ENCODE data around the gene LYSMD3.

LYSMD3 gene

DNA sequence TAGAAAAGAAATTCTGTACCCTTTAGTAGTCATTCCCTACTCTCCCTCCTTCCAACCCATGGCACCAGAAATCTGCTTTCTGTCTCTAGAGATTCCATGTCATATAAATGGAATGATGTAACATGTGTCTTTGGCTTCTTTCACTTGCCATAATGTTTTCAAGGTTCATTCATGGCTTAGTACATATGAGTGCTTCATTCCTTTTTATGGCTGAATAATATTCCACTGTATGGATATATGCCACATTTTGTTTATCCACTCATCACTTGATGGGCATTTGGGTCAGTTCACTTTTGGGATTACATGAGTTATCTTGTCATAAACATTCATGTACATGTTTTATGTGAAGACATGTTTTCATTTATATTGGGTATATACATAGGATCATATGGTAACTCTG is 35.3 kb downstream of the LYSMD3 start:
- no peak overlapping the region for H3K9ac ChIP-seq (ENCODE audit: low read depth in 1 of 2, low read length in 2 of 2)
- no peak overlapping the region for H3K27ac ChIP-seq (ENCODE audit: low read depth, low read length)
- H3K36me3 ChIP-seq (ENCODE audit: control insufficient read depth in 1 of 2, insufficient read depth in 2 of 2, low read length in 2 of 2) = no peaks in the 10 kb centered on the region
- no peaks in the 10 kb centered on the region for H3K4me1 ChIP-seq (ENCODE audit: control insufficient read depth in 1 of 2, insufficient read depth in 2 of 2, low read length in 2 of 2)
- H3K4me3 ChIP-seq (ENCODE audit: low read depth in 1 of 2, low read length in 2 of 2) = no peak overlapping the region
- no peaks in the 10 kb centered on the region for H3K27me3 ChIP-seq (ENCODE audit: control insufficient read depth in 1 of 2, insufficient read depth in 2 of 2, low read length in 2 of 2)
- H3K9me3 ChIP-seq (ENCODE audit: control insufficient read depth in 1 of 2, low read length in 2 of 2) = peaks cover 0 to 5% of the 10 kb centered on the region in 2 donors

DNA sequence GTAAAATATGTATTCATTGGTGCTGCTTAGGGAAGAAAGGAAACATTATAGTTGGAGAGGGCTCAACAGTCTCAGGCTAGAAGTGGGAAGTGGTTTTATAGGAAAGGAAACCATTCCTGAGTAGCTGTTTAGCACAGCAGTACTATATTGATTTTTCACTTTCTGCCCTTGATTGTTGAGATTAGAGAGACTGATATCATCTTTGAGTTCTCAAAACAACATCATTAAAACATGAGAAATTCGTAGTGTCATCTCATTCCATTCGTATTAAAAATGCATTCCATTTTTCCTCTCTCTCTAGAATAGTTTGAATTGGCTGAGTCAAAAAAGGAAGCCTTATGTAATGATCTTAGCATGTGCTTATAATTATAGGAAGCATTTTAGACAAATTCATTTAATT is 40.6 kb downstream of the LYSMD3 start:
- Histone ChIP-seq H3K4me1 (ENCODE audit: control insufficient read depth in 1 of 2, insufficient read depth in 2 of 2, low read length in 2 of 2) (no peaks in the 10 kb centered on the region), H3K9ac (ENCODE audit: low read depth in 1 of 2, low read length in 2 of 2) (no peak overlapping the region), H3K4me3 (ENCODE audit: low read depth in 1 of 2, low read length in 2 of 2) (no peak overlapping the region), H3K27me3 (ENCODE audit: control insufficient read depth in 1 of 2, insufficient read depth in 2 of 2, low read length in 2 of 2) (no peaks in the 10 kb centered on the region), H3K36me3 (ENCODE audit: control insufficient read depth in 1 of 2, insufficient read depth in 2 of 2, low read length in 2 of 2) (no peaks in the 10 kb centered on the region), H3K27ac (ENCODE audit: low read depth, low read length) (no peak overlapping the region), H3K9me3 (ENCODE audit: control insufficient read depth in 1 of 2, low read length in 2 of 2) (no peaks in the 10 kb centered on the region)

DNA sequence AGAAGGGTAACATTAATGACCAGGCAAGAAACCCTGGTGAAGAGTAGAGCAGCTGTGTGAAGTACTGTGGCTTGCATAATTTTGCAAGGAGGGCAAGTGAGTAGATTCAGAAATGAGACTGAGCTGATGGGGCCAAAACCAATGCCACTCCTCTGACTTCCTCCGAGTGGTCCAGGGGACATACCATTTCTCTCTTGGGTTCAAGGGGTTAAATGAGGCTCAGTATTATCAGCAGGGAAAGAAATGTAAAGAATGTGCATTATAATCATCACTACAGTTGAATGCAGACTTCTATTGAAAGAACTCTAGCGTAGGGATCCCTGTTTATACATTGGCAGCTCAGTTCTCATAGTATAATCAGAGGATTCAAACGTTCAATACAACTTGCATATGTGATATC is 44.8 kb downstream of the LYSMD3 start:
- no peaks in the 10 kb centered on the region for H3K27me3 ChIP-seq (ENCODE audit: control insufficient read depth in 1 of 2, insufficient read depth in 2 of 2, low read length in 2 of 2)

DNA sequence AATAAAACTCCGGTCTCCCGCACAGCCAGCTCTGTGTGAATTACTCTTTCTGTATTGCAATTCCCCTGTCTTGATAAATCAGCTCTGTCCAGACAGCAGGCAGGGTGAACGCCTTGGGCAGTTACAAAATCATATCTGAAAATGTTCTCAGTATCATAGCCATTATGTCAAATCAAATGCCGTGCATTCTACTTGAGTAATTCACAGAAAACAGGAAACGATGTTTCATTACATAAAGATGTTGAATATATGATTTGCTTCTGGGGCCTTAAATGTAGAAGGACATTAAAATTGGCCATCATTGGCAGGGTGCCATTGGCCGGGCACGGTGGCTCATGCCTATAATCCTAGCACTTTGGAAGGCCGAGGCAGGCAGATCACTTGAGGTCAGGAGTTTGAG is 46.2 kb downstream of the LYSMD3 start:
- H3K36me3 ChIP-seq (ENCODE audit: control insufficient read depth in 1 of 2, insufficient read depth in 2 of 2, low read length in 2 of 2) = no peaks in the 10 kb centered on the region
- H3K27ac ChIP-seq (ENCODE audit: low read depth, low read length) = no peak overlapping the region
- H3K4me3 ChIP-seq (ENCODE audit: low read depth in 1 of 2, low read length in 2 of 2) = no peak overlapping the region
- H3K27me3 ChIP-seq (ENCODE audit: control insufficient read depth in 1 of 2, insufficient read depth in 2 of 2, low read length in 2 of 2) = no peaks in the 10 kb centered on the region
- H3K9me3 ChIP-seq (ENCODE audit: control insufficient read depth in 1 of 2, low read length in 2 of 2) = no peaks in the 10 kb centered on the region
- H3K9ac ChIP-seq (ENCODE audit: low read depth in 1 of 2, low read length in 2 of 2) = no peak overlapping the region
- no peaks in the 10 kb centered on the region for H3K4me1 ChIP-seq (ENCODE audit: control insufficient read depth in 1 of 2, insufficient read depth in 2 of 2, low read length in 2 of 2)

More for the DNA sequence above, 44.8 kb downstream of the LYSMD3 start:
- Histone ChIP-seq H3K36me3 (ENCODE audit: control insufficient read depth in 1 of 2, insufficient read depth in 2 of 2, low read length in 2 of 2) (no peaks in the 10 kb centered on the region), H3K27ac (ENCODE audit: low read depth, low read length) (no peak overlapping the region), H3K4me1 (ENCODE audit: control insufficient read depth in 1 of 2, insufficient read depth in 2 of 2, low read length in 2 of 2) (no peaks in the 10 kb centered on the region), H3K4me3 (ENCODE audit: low read depth in 1 of 2, low read length in 2 of 2) (no peak overlapping the region), H3K9ac (ENCODE audit: low read depth in 1 of 2, low read length in 2 of 2) (no peak overlapping the region), H3K9me3 (ENCODE audit: control insufficient read depth in 1 of 2, low read length in 2 of 2) (no peaks in the 10 kb centered on the region)

DNA sequence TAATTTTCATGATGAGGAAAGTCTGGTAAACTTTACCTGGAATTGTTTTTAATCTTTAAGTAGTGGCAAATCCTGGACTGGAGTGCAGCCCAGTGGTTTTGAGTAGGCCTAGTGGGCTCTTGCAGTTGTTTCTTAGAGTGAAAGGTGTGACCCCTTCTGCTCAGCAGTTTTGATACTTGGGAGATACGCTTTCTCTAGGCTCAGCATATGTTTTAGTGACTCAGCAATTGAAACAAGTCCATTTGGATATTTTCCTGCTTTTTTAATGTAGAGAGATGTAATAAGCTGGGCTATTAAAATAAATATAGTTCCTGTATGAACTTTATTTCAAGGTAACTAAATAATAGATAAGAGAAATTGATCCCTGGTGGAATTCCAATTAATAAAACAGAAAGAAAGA is 48.7 kb downstream of the LYSMD3 start:
- no peaks in the 10 kb centered on the region for H3K27me3 ChIP-seq (ENCODE audit: control insufficient read depth in 1 of 2, insufficient read depth in 2 of 2, low read length in 2 of 2)
- no peaks in the 10 kb centered on the region for H3K36me3 ChIP-seq (ENCODE audit: control insufficient read depth in 1 of 2, insufficient read depth in 2 of 2, low read length in 2 of 2)
- no peak overlapping the region for H3K9ac ChIP-seq (ENCODE audit: low read depth in 1 of 2, low read length in 2 of 2)
- H3K27ac ChIP-seq (ENCODE audit: low read depth, low read length) = no peak overlapping the region
- H3K9me3 ChIP-seq (ENCODE audit: control insufficient read depth in 1 of 2, low read length in 2 of 2) = no peaks in the 10 kb centered on the region
- H3K4me3 ChIP-seq (ENCODE audit: low read depth in 1 of 2, low read length in 2 of 2) = no peak overlapping the region
- no peaks in the 10 kb centered on the region for H3K4me1 ChIP-seq (ENCODE audit: control insufficient read depth in 1 of 2, insufficient read depth in 2 of 2, low read length in 2 of 2)

DNA sequence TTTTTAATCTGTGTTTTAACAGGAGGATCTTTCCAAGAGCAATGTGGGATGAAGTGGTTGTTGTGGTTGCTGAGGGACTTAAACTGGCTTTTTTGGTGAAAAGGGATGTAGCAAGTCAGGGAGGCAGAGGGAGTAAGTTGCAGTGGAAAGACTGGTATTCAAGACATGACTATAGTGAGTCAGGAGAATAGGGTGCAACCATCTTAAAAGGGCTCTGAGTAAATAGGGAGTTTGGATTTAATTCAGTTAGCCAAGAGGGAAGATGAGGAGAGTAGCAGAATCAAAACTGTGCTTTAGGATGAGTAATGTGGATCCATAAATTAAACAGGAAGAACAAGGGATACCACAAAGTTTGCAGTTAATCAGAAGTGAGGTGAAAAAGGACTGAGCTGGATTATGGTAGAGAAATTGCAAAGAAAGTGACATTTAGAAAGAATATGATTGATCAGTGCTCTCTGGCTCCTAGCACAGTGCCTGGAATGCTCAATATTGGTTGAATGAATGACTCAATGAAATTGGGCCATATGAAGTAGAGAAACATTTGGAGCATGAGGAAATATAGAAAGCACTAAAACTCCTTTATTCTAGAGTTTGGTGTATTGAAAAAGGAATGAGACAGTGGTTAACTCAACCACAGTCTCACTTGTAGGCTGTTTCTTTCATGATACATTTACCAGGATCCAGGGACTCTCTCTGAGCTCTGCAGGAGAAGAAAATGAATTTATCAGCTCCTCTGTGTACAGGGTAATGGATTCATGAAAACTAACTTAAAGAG is 49.6 kb downstream of the LYSMD3 start:
- no peaks in the 10 kb centered on the region for H3K9me3 ChIP-seq (ENCODE audit: control insufficient read depth in 1 of 2, low read length in 2 of 2)

DNA sequence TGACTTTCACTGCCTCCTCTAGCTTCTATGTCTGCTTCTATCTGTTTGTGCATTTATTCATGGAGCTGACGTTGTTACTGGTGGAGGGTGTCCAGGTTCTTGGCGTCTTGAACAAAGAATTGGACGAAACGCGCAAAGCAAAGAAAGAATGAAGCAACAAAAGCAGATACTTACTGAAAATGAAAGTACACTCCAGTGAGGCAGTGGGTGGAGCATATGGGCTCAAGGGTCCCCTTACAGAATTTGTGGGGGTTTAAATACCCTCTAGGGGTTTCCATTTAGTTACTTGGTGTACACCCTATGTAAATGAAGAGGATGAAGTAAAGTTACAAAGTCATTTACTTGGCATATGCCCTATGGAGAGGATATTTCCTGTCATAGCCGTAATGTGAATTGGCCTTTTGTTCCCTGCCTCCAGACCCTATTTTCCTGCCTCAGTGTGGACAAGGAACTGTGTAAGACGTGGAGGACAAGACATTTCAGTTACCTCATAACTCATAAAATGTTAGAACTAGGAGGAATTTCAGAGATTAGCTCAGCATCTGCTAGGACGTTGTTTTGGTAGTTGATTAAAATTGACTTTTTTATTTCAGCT is 51.7 kb downstream of the LYSMD3 start:
- H3K9ac ChIP-seq (ENCODE audit: low read depth in 1 of 2, low read length in 2 of 2) = no peak overlapping the region
- H3K4me3 ChIP-seq (ENCODE audit: low read depth in 1 of 2, low read length in 2 of 2) = no peak overlapping the region

More for the DNA sequence above, 49.6 kb downstream of the LYSMD3 start:
- no peaks in the 10 kb centered on the region for H3K27me3 ChIP-seq (ENCODE audit: control insufficient read depth in 1 of 2, insufficient read depth in 2 of 2, low read length in 2 of 2)
- H3K36me3 ChIP-seq (ENCODE audit: control insufficient read depth in 1 of 2, insufficient read depth in 2 of 2, low read length in 2 of 2) = no peaks in the 10 kb centered on the region
- H3K9ac ChIP-seq (ENCODE audit: low read depth in 1 of 2, low read length in 2 of 2) = no peak overlapping the region
- no peak overlapping the region for H3K27ac ChIP-seq (ENCODE audit: low read depth, low read length)
- H3K4me1 ChIP-seq (ENCODE audit: control insufficient read depth in 1 of 2, insufficient read depth in 2 of 2, low read length in 2 of 2) = peaks cover 0 to 4% of the 10 kb centered on the region in 2 donors
- no peak overlapping the region for H3K4me3 ChIP-seq (ENCODE audit: low read depth in 1 of 2, low read length in 2 of 2)

DNA sequence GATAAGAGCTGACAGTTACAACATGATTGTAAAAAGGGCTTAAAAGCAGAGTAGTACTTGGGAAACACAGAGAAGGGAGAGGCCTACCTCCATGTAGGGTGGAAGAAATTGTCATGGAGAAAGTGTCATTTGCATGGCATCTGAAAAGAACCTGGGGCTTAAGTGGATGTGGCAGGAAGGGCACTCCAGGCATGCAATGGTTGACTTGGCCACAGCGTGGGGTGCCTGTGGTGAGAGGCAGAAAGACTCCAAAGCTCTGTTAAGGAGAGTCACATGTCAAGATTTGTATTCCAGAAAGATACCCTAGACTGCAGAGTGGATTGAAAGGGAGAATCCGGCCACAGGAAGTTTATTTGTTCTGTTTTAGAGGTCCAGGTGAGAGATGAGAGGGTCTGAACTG is 52.3 kb downstream of the LYSMD3 start:
- peaks cover 0 to 18% of the 10 kb centered on the region in 2 donors for H3K4me1 ChIP-seq (ENCODE audit: control insufficient read depth in 1 of 2, insufficient read depth in 2 of 2, low read length in 2 of 2)
- no peak overlapping the region for H3K27ac ChIP-seq (ENCODE audit: low read depth, low read length)
- H3K9ac ChIP-seq (ENCODE audit: low read depth in 1 of 2, low read length in 2 of 2) = no peak overlapping the region
- no peaks in the 10 kb centered on the region for H3K36me3 ChIP-seq (ENCODE audit: control insufficient read depth in 1 of 2, insufficient read depth in 2 of 2, low read length in 2 of 2)
- no peaks in the 10 kb centered on the region for H3K9me3 ChIP-seq (ENCODE audit: control insufficient read depth in 1 of 2, low read length in 2 of 2)
- H3K4me3 ChIP-seq (ENCODE audit: low read depth in 1 of 2, low read length in 2 of 2) = no peak overlapping the region
- H3K27me3 ChIP-seq (ENCODE audit: control insufficient read depth in 1 of 2, insufficient read depth in 2 of 2, low read length in 2 of 2) = no peaks in the 10 kb centered on the region

More for the DNA sequence above, 51.7 kb downstream of the LYSMD3 start:
- Histone ChIP-seq H3K9me3 (ENCODE audit: control insufficient read depth in 1 of 2, low read length in 2 of 2) (no peaks in the 10 kb centered on the region), H3K27me3 (ENCODE audit: control insufficient read depth in 1 of 2, insufficient read depth in 2 of 2, low read length in 2 of 2) (no peaks in the 10 kb centered on the region), H3K27ac (ENCODE audit: low read depth, low read length) (no peak overlapping the region), H3K36me3 (ENCODE audit: control insufficient read depth in 1 of 2, insufficient read depth in 2 of 2, low read length in 2 of 2) (no peaks in the 10 kb centered on the region), H3K4me1 (ENCODE audit: control insufficient read depth in 1 of 2, insufficient read depth in 2 of 2, low read length in 2 of 2) (peaks cover 0 to 14% of the 10 kb centered on the region in 2 donors)

DNA sequence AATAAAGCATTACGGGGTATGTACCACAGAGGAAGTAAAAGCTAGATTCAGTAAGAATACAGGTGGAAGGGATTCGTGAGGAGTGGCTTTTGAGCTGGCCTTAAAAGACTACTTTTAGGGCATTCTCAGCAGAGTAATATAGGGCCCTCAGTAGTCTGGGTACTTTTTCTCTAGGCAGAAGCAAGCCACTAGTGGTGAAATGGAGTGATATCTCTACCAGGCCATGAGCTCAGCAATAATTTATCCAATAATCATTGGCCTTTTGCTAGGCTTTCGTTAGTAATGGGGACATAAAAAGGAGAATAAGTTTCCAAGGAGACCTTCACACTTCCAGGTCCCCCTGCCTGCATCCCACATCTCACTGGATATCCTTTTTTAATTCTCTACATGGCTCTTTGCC is 53.0 kb downstream of the LYSMD3 start:
- no peaks in the 10 kb centered on the region for H3K36me3 ChIP-seq (ENCODE audit: control insufficient read depth in 1 of 2, insufficient read depth in 2 of 2, low read length in 2 of 2)
- no peak overlapping the region for H3K4me3 ChIP-seq (ENCODE audit: low read depth in 1 of 2, low read length in 2 of 2)
- H3K27me3 ChIP-seq (ENCODE audit: control insufficient read depth in 1 of 2, insufficient read depth in 2 of 2, low read length in 2 of 2) = no peaks in the 10 kb centered on the region
- H3K9me3 ChIP-seq (ENCODE audit: control insufficient read depth in 1 of 2, low read length in 2 of 2) = no peaks in the 10 kb centered on the region
- H3K9ac ChIP-seq (ENCODE audit: low read depth in 1 of 2, low read length in 2 of 2) = no peak overlapping the region
- peaks cover 1 to 18% of the 10 kb centered on the region in 2 donors for H3K4me1 ChIP-seq (ENCODE audit: control insufficient read depth in 1 of 2, insufficient read depth in 2 of 2, low read length in 2 of 2)
- no peak overlapping the region for H3K27ac ChIP-seq (ENCODE audit: low read depth, low read length)

DNA sequence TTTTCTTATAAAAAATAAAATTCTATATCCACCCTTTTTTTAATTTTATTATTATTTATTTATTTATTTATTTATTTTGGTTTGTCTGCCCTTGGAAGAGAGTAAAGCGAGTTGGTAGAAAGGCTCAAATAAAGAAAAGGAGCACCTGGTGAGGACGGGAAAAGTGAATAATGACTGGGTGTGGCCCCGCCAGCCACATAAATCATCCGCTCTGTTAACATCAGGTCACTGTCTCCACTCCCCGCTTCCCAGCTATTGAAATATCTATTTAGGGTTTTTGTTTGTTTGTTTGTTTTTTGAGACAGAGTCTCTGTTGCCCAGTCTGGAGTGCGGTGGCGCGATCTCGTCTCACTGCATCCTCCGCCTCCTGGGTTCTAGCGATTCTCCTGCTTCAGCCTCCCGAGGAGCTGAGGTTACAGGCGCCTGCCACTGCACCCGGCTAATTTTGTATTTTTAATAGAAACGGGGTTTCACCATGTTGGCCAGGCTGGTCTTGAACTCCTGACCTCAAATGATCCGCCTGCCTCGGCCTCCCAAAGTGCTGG is 53.9 kb downstream of the LYSMD3 start:
- H3K9ac ChIP-seq (ENCODE audit: low read depth in 1 of 2, low read length in 2 of 2) = peak overlapping the region in 1 of 2 donors; percentile 58
- H3K4me3 ChIP-seq (ENCODE audit: low read depth in 1 of 2, low read length in 2 of 2) = peak overlapping the region; percentile 97 to 100
- H3K27ac ChIP-seq (ENCODE audit: low read depth, low read length) = no peak overlapping the region
- H3K36me3 ChIP-seq (ENCODE audit: control insufficient read depth in 1 of 2, insufficient read depth in 2 of 2, low read length in 2 of 2) = no peaks in the 10 kb centered on the region
- peaks cover 6 to 18% of the 10 kb centered on the region in 2 donors for H3K4me1 ChIP-seq (ENCODE audit: control insufficient read depth in 1 of 2, insufficient read depth in 2 of 2, low read length in 2 of 2)
- no peaks in the 10 kb centered on the region for H3K9me3 ChIP-seq (ENCODE audit: control insufficient read depth in 1 of 2, low read length in 2 of 2)
- H3K27me3 ChIP-seq (ENCODE audit: control insufficient read depth in 1 of 2, insufficient read depth in 2 of 2, low read length in 2 of 2) = no peaks in the 10 kb centered on the region
